A673 (cell line): ENCODE results near the gene GRXCR2. TPM values are rescaled to one million over a fixed set of nuclear protein-coding genes. Genes with fewer than 3 reads are reported as not detected.

Experiments
- BruUV-seq: library from RNA; stranded (reverse); fragments of 400-500 nt; replicated peaks from 2 replicates; lab custom pipeline; 2021; lab: Mats Ljungman, UMichigan
- CTCF ChIA-PET: fragments of 300-600 bp; sonication (Branson Sonifier 250); formaldehyde crosslinking; loops from one replicate; lab custom pipeline; 2022; ENCODE audit warnings: antibody characterized with exemption; lab: Charles Lee
- POLR2A ChIA-PET: fragments of 300-600 bp; sonication (Branson Sonifier 250); formaldehyde crosslinking; loops from one replicate; lab custom pipeline; 2022; ENCODE audit warnings: antibody characterized with exemption; ENCODE audit not compliant: low non-redundant PET; lab: Charles Lee
- DNase-seq: peaks from one replicate; pipeline ENCODE4 v3.0.0-alpha.2; 2015; ENCODE audit warnings: low spot score
- H3K27ac ChIP-seq: fragments of 200-600 bp; sonication (generic); 2 replicates; pipeline ENCODE4 v1.5.1; 2016; ENCODE audit warnings: mixed run types, low read depth, mild to moderate bottlenecking, mixed read lengths, antibody characterized with exemption, low read length; ENCODE audit not compliant: poor library complexity, severe bottlenecking
- H3K27me3 ChIP-seq: fragments of 200-600 bp; sonication (generic); replicated peaks from 2 replicates; pipeline ENCODE4 v1.6.1; 2017; ENCODE audit warnings: mixed run types, low read depth, mild to moderate bottlenecking, mixed read lengths, antibody characterized with exemption, low read length; ENCODE audit not compliant: insufficient read depth, poor library complexity
- H3K36me3 ChIP-seq: fragments of 200-600 bp; sonication (generic); 2 replicates; pipeline ENCODE4 v1.6.1; 2016; ENCODE audit warnings: mixed run types, mild to moderate bottlenecking, mixed read lengths, antibody characterized with exemption, low read length; ENCODE audit not compliant: insufficient read depth, poor library complexity, severe bottlenecking
- H3K4me1 ChIP-seq: fragments of 200-600 bp; sonication (generic); 2 replicates; pipeline ENCODE4 v1.6.1; 2017; ENCODE audit warnings: mixed run types, mild to moderate bottlenecking, mixed read lengths, antibody characterized with exemption, low read length; ENCODE audit not compliant: insufficient read depth, poor library complexity, severe bottlenecking
- H3K4me3 ChIP-seq: fragments of 200-600 bp; sonication (generic); 2 replicates; pipeline ENCODE4 v1.5.1; 2016; ENCODE audit warnings: low read depth, mixed run types, mild to moderate bottlenecking, mixed read lengths, low read length; ENCODE audit not compliant: poor library complexity, severe bottlenecking
- H3K9me3 ChIP-seq: fragments of 200-600 bp; sonication (generic); 2 replicates; pipeline ENCODE4 v1.6.1; 2016; ENCODE audit warnings: mixed run types, low read depth, mild to moderate bottlenecking, mixed read lengths, antibody characterized with exemption, low read length; ENCODE audit not compliant: poor library complexity, severe bottlenecking
- EZH2 ChIP-seq: fragments of 200-600 bp; sonication (generic); IDR thresholded peaks from 2 replicates; pipeline ENCODE4 v1.6.1; 2017; ENCODE audit warnings: borderline replicate concordance, low read depth, mild to moderate bottlenecking, mixed read lengths, antibody characterized with exemption, low read length; ENCODE audit not compliant: poor library complexity, severe bottlenecking
- intact Hi-C: fragments of 100-400 bp; cut with micrococcal nuclease; formaldehyde crosslinking; loops from one replicate; pipeline ENCODE4 v1.10.0; 2022; ENCODE audit not compliant: unreplicated experiment
- total RNA-seq: library from RNA; stranded (reverse); gene quantifications from 2 replicates; pipeline ENCODE4 v1.2.3, GENCODE V29; 2021
- TF ChIP-seq, protein P1 (sequence below): fragments of 300-800, 200-600 bp; sonication (generic); conservative IDR thresholded peaks from 2 replicates; pipeline ENCODE4 v1.5.1; 2017; ENCODE audit warnings: low read depth, mild to moderate bottlenecking, antibody characterized with exemption, low read length, moderate library complexity, mixed read lengths

GRXCR2 gene
- total RNA-seq, 1 experiment from 2014 or later = not detected

DNA sequence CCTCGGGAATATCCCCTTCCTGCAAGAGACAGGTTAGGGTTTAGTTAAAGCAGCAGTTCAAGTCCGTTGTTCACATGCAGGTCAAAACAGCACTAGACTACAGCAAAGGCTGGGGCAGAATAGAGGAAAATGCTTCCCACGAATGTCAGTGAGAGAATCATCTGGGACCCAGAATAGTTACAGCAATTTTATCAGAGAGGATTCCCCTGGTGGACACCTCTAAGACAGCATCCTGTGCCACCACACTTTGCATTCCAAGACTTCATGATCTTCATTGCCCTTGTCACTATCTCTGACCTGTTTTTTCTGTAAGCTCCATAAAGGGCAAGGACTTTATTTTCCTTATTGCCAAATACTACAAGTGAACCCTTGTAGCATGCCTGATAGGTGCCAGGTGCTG is 12.9 kb downstream of the GRXCR2 start:
- no peak overlapping the region for H3K4me3 ChIP-seq
- ChIA-PET POLR2A (no interaction called here), CTCF (no interaction called here)
- intact Hi-C loops = no loop called here
- no peaks in the 10 kb centered on the region for H3K27me3 ChIP-seq
- no peak for DNase-seq
- no peaks in the 10 kb centered on the region for H3K36me3 ChIP-seq
- no peak for TF ChIP-seq EZH2
- TF ChIP-seq, protein P1, sequence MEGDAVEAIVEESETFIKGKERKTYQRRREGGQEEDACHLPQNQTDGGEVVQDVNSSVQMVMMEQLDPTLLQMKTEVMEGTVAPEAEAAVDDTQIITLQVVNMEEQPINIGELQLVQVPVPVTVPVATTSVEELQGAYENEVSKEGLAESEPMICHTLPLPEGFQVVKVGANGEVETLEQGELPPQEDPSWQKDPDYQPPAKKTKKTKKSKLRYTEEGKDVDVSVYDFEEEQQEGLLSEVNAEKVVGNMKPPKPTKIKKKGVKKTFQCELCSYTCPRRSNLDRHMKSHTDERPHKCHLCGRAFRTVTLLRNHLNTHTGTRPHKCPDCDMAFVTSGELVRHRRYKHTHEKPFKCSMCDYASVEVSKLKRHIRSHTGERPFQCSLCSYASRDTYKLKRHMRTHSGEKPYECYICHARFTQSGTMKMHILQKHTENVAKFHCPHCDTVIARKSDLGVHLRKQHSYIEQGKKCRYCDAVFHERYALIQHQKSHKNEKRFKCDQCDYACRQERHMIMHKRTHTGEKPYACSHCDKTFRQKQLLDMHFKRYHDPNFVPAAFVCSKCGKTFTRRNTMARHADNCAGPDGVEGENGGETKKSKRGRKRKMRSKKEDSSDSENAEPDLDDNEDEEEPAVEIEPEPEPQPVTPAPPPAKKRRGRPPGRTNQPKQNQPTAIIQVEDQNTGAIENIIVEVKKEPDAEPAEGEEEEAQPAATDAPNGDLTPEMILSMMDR = peak; percentile 49
- no TSS peak for BruUV-seq
- H3K4me1 ChIP-seq = no peaks in the 10 kb centered on the region
- H3K27ac ChIP-seq = no peak overlapping the region
- H3K9me3 ChIP-seq = no peaks in the 10 kb centered on the region

DNA sequence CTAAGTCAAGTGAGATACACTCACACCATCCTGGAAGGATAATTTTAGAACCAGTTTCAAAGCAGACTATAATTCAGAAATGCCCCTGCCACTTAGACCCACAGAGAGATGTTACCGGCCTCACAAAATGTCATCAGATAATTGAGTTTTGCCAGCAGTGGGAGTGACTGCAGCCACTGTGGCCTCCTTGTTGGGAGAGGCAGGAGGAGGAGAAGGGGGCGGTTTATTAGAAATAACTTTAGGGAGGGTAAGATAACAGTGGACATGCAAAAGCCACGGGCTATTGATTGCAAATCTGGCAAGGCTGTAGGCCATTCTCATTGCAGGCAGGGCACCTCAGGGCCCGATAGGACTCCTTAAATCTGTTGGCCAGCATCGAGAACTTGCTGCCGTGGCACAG is 13.4 kb downstream of the GRXCR2 start:
- intact Hi-C loops = no loop called here
- Histone ChIP-seq H3K4me1 (no peaks in the 10 kb centered on the region), H3K4me3 (no peak overlapping the region), H3K9me3 (no peaks in the 10 kb centered on the region), H3K27ac (no peak overlapping the region), H3K36me3 (no peaks in the 10 kb centered on the region), H3K27me3 (no peaks in the 10 kb centered on the region)
- TF ChIP-seq EZH2 = no peak
- TF ChIP-seq, protein P1 = no peak
- DNase-seq = no peak
- no TSS peak for BruUV-seq
- CTCF ChIA-PET = no interaction called here
- POLR2A ChIA-PET = no interaction called here

DNA sequence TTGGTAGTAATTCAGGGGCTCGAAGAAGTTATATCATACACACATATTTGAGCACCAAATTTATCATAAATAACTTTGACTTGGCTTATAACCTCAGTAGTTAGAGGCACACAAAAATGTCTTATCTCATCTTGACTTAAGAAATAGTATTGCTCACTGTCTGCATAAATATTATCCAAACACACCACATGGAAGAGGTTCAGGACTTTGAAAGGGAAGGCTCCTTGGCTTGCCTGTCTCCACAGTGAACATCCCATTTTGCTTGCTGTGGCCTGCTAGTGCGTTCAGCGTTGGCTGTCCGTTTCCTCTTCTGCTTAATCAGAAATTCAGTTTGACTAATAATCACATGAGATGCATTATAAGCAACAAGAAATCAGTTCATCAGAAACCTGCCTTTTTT is 13.9 kb downstream of the GRXCR2 start:
- TF ChIP-seq, protein P1 = no peak
- no peak for TF ChIP-seq EZH2
- no peak overlapping the region for H3K27ac ChIP-seq
- no peaks in the 10 kb centered on the region for H3K27me3 ChIP-seq
- H3K36me3 ChIP-seq = no peaks in the 10 kb centered on the region
- no peak for DNase-seq
- ChIA-PET CTCF (no interaction called here), POLR2A (no interaction called here)
- no TSS peak for BruUV-seq
- no peak overlapping the region for H3K4me3 ChIP-seq
- no peaks in the 10 kb centered on the region for H3K9me3 ChIP-seq
- no peaks in the 10 kb centered on the region for H3K4me1 ChIP-seq
- intact Hi-C loops = no loop called here
